Measurements from ENCODE around the gene ZNRF2.

- TF ChIP-seq, protein P1, sequence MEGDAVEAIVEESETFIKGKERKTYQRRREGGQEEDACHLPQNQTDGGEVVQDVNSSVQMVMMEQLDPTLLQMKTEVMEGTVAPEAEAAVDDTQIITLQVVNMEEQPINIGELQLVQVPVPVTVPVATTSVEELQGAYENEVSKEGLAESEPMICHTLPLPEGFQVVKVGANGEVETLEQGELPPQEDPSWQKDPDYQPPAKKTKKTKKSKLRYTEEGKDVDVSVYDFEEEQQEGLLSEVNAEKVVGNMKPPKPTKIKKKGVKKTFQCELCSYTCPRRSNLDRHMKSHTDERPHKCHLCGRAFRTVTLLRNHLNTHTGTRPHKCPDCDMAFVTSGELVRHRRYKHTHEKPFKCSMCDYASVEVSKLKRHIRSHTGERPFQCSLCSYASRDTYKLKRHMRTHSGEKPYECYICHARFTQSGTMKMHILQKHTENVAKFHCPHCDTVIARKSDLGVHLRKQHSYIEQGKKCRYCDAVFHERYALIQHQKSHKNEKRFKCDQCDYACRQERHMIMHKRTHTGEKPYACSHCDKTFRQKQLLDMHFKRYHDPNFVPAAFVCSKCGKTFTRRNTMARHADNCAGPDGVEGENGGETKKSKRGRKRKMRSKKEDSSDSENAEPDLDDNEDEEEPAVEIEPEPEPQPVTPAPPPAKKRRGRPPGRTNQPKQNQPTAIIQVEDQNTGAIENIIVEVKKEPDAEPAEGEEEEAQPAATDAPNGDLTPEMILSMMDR (IDR thresholded peaks at IDR 0.05 in 4 of 5, conservative IDR thresholded peaks at IDR 0.05 in 1 of 5): no peak
- TF ChIP-seq POLR2A (IDR thresholded peaks at IDR 0.05): no peak
Observed at GRCh38 chr7:30263090-30263710, 21.2 kb upstream of the ZNRF2 start.

Data from gastrocnemius medialis (tissue), 4 donors.